Measurements from ENCODE around the gene RHBG.

DNA sequence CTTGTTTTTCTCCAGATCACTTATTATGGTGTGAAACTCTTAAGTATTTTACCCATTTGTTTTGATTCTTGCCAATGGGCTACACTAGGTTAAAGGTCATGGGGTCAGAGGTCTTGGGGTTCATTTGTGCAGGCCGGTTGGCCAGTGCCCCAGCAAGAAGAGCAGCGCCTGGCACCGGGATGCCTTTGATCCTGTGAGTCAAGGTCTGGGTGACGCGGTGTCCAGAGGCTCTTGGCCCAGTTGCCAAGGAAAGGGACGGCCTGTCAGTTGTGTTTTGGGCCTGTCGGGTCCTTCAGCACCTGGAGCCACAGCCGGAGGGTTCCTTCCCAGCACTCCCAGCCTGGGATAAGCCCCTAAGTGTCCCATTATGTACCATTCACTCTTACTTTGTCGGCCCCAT is 25.1 kb downstream of the RHBG start:
- TF ChIP-seq POLR2A (IDR thresholded peaks at IDR 0.05) (no peak), POLR2AphosphoS5 (IDR thresholded peaks at IDR 0.05) (no peak), EP300 (IDR thresholded peaks at IDR 0.05; ENCODE audit: low read depth) (no peak)
- TF ChIP-seq, protein P1, sequence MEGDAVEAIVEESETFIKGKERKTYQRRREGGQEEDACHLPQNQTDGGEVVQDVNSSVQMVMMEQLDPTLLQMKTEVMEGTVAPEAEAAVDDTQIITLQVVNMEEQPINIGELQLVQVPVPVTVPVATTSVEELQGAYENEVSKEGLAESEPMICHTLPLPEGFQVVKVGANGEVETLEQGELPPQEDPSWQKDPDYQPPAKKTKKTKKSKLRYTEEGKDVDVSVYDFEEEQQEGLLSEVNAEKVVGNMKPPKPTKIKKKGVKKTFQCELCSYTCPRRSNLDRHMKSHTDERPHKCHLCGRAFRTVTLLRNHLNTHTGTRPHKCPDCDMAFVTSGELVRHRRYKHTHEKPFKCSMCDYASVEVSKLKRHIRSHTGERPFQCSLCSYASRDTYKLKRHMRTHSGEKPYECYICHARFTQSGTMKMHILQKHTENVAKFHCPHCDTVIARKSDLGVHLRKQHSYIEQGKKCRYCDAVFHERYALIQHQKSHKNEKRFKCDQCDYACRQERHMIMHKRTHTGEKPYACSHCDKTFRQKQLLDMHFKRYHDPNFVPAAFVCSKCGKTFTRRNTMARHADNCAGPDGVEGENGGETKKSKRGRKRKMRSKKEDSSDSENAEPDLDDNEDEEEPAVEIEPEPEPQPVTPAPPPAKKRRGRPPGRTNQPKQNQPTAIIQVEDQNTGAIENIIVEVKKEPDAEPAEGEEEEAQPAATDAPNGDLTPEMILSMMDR (IDR thresholded peaks at IDR 0.05), result no peak
